OCI-LY3 (cell line): ENCODE measurements around the gene MFGE8.

ENCODE experiments used
- H2AFZ ChIP-seq: fragments of 200-600, 300-600 bp; shearing (Covaris generic); 2 replicates; pipeline ENCODE4 v1.6.0; 2014; ENCODE audit warnings: antibody characterized with exemption, low read depth, low read length
- H3K27ac ChIP-seq: fragments of 200-600, 300-600 bp; sonication (generic); 2 replicates; pipeline ENCODE4 v1.5.1; 2014; ENCODE audit warnings: mild to moderate bottlenecking, low read length, moderate library complexity, mixed read lengths
- H3K27me3 ChIP-seq: fragments of 200-600, 300-600 bp; sonication (generic); 2 replicates; pipeline ENCODE4 v1.6.1; 2014; ENCODE audit warnings: low read depth, low read length, mixed read lengths
- H3K36me3 ChIP-seq: fragments of 200-600, 300-600 bp; sonication (generic); replicated peaks from 2 replicates; pipeline ENCODE3; 2014; ENCODE audit warnings: low read depth, low read length, mixed read lengths
- H3K4me1 ChIP-seq: fragments of 300-600, 200-600 bp; sonication (generic); 2 replicates; pipeline ENCODE4 v1.6.1; 2014; ENCODE audit warnings: low read length, mixed read lengths
- H3K4me2 ChIP-seq: fragments of 200-600, 300-600 bp; sonication (generic); 2 replicates; pipeline ENCODE4 v1.6.1; 2014; ENCODE audit warnings: low read length, mixed read lengths
- H3K4me3 ChIP-seq: fragments of 300-600, 200-600 bp; sonication (generic); 2 replicates; pipeline ENCODE4 v1.5.1; 2014; ENCODE audit warnings: antibody characterized with exemption, mild to moderate bottlenecking, low read length, moderate library complexity
- H3K79me2 ChIP-seq: fragments of 300-600, 200-600 bp; shearing (Covaris generic); 2 replicates; pipeline ENCODE4 v1.6.1; 2014; ENCODE audit warnings: mild to moderate bottlenecking, low read length, mixed read lengths
- H3K9ac ChIP-seq: fragments of 300-600, 200-600 bp; shearing (Covaris generic); 2 replicates; pipeline ENCODE4 v1.6.0; 2014; ENCODE audit warnings: mild to moderate bottlenecking, low read length, moderate library complexity
- H3K9me3 ChIP-seq: fragments of 200-600, 300-600 bp; shearing (Covaris generic); 2 replicates; pipeline ENCODE4 v1.6.1; 2014; ENCODE audit warnings: low read length, mixed read lengths; ENCODE audit not compliant: insufficient read depth
- H4K20me1 ChIP-seq: fragments of 200-600, 300-600 bp; sonication (generic); 2 replicates; pipeline ENCODE4 v1.6.1; 2016; ENCODE audit warnings: low read length, mixed read lengths; ENCODE audit not compliant: insufficient read depth
- CTCF ChIP-seq: fragments of 200-600, 300-600 bp; sonication (generic); IDR thresholded peaks from 2 replicates; pipeline ENCODE4 v1.5.1; 2014; ENCODE audit warnings: antibody characterized with exemption, low read length, low read depth
- EZH2phosphoT487 ChIP-seq: fragments of 200-600 bp; shearing (Covaris generic); IDR thresholded peaks from 2 replicates; pipeline ENCODE4 v1.6.1; 2018; ENCODE audit warnings: antibody characterized with exemption, mixed run types, low read depth

Gene MFGE8

GRCh38 chr15:88859550-88859949 lies 53.6 kb downstream of the MFGE8 start:
- Histone ChIP-seq H3K9me3 (peaks cover 5% of the 10 kb centered on the region), H3K79me2 (no peaks in the 10 kb centered on the region), H3K4me3 (no peak overlapping the region), H2AFZ (no peak overlapping the region), H4K20me1 (no peaks in the 10 kb centered on the region), H3K27ac (no peak overlapping the region), H3K27me3 (peaks cover 17% of the 10 kb centered on the region), H3K4me1 (no peaks in the 10 kb centered on the region), H3K4me2 (no peak overlapping the region), H3K36me3 (no peaks in the 10 kb centered on the region), H3K9ac (no peak overlapping the region)
- TF ChIP-seq EZH2phosphoT487 (no peak), CTCF (no peak)

- H4K20me1 ChIP-seq = no peaks in the 10 kb centered on the region
- no peaks in the 10 kb centered on the region for H3K4me1 ChIP-seq
- H3K4me2 ChIP-seq = no peak overlapping the region
- no peak overlapping the region for H3K27ac ChIP-seq
- H3K9me3 ChIP-seq = peaks cover 11% of the 10 kb centered on the region
- TF ChIP-seq CTCF (no peak), EZH2phosphoT487 (no peak)
- no peak overlapping the region for H3K4me3 ChIP-seq
- H3K36me3 ChIP-seq = no peaks in the 10 kb centered on the region
- peaks cover 17% of the 10 kb centered on the region for H3K27me3 ChIP-seq
- H3K9ac ChIP-seq = no peak overlapping the region
- no peaks in the 10 kb centered on the region for H3K79me2 ChIP-seq
- H2AFZ ChIP-seq = no peak overlapping the region
Observed at GRCh38 chr15:88858934-88859333, 54.2 kb downstream of the MFGE8 start.

GRCh38 chr15:88852476-88852875 lies 60.7 kb downstream of the MFGE8 start:
- Histone ChIP-seq H3K27me3 (0 out of 2 replicates have a peak, but pooled peaks cover 3% of the 10 kb centered on the region), H3K79me2 (no peaks in the 10 kb centered on the region), H4K20me1 (no peaks in the 10 kb centered on the region), H3K4me2 (no peak overlapping the region), H3K9me3 (peaks cover 12% of the 10 kb centered on the region), H3K4me3 (no peak overlapping the region), H3K36me3 (no peaks in the 10 kb centered on the region), H3K4me1 (no peaks in the 10 kb centered on the region), H3K9ac (no peak overlapping the region), H3K27ac (no peak overlapping the region), H2AFZ (no peak overlapping the region)
- no peak for TF ChIP-seq CTCF

GRCh38 chr15:88849376-88850072 lies 63.7 kb downstream of the MFGE8 start:
- H3K9ac ChIP-seq = no peak overlapping the region
- no peak overlapping the region for H3K4me2 ChIP-seq
- no peak overlapping the region for H2AFZ ChIP-seq
- H3K79me2 ChIP-seq = no peaks in the 10 kb centered on the region
- 0 out of 2 replicates have a peak, but pooled peaks cover 3% of the 10 kb centered on the region for H3K27me3 ChIP-seq
- H4K20me1 ChIP-seq = no peaks in the 10 kb centered on the region
- H3K27ac ChIP-seq = no peak overlapping the region
- H3K4me3 ChIP-seq = no peak overlapping the region
- H3K9me3 ChIP-seq = peaks cover 6% of the 10 kb centered on the region
- TF ChIP-seq EZH2phosphoT487 (no peak), CTCF (no peak)
- H3K36me3 ChIP-seq = no peaks in the 10 kb centered on the region
- peaks cover 7% of the 10 kb centered on the region for H3K4me1 ChIP-seq
